GM18867 (cell line): Measurements from ENCODE around the gene DMXL1.
"Not testable (repeated sequence)": the region's sequence is repeated elsewhere in the genome, so short reads cannot be mapped to it uniquely, and the experiment has no call there.

ENCODE experiments used
- ATAC-seq: cut with Tn5 transposase; IDR thresholded peaks from one replicate; pipeline ENCODE4 v1.9.1; 2021; ENCODE audit warnings: mild to moderate bottlenecking, moderate library complexity; ENCODE audit not compliant: unreplicated experiment

Gene DMXL1

DNA sequence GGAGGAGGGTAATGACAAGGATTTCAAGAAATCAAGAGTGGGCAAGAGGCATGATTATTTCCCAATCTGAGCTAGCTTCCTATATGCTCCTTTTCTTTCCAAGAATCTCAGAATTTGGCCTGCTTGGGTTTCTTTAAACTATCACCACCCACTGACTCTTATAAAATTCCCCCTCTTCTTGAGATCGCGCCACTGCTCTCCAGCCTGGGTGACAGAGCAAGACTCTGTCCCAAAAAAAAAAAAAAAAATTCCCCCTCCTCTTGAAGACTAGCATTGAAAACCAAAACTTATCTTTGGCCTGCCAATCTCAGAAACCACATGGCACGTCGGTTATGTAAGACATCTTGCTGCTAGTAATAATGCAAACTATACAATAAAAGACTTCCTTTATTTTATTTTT lies 3.4 kb upstream of the DMXL1 start:
- ATAC-seq: no peak

GRCh38 chr5:119070578-119070827 lies 384 bp upstream of the DMXL1 start:
- peak; percentile 51 for ATAC-seq

DNA sequence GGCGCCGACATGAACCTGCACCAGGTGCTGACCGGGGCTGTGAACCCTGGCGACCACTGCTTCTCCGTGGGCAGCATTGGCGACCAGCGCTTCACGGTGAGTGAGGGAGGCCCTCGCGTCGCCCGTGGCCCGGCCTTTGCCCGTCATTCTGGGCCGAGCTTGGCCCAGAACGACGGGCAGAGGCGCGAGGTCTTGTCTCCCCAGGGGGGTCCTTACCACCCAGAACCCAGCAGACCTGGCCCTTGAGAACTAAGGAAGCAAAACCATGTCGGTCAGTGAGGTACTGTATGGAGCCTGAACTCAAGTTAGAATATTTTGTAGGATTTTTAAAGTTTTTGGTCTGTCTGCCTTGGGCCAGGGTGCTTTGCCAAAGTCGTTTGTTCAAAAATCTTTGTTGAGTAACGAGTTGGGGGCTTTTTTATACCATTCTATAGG lies 691 bp downstream of the DMXL1 start:
- peak; percentile 12 for ATAC-seq

- no peak for ATAC-seq
These were observed 1.6 kb downstream of the DMXL1 start for GRCh38 chr5:119072496-119072895.

DNA sequence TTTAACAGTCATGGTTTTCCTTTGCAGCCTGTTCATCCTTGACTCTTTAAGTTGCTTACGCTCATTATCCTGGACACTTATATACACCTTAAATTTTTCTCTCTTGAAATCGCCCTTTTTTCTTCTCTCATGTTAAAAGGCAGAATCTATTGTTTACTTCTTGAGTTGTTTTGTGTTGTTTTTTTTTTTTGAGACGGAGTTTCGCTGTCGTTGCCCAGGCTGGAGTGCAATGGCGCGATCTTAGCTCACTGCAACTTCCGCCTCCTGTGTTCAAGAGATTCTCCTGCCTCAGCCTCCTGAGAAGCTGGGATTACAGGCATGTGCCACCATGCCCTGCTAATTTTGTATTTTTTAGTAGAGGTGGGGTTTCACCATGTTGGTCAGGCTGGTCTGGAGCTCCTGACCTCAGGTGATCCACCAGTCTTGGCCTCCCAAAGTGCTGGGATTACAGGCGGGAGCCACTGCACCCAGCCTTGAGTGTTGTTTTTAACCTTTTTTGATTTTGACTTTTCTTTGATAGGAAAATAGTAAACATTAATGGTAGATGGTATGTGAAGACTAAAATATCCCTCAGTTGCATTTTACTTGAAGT lies 3.0 kb downstream of the DMXL1 start:
- ATAC-seq: not testable (repeated sequence)

DNA sequence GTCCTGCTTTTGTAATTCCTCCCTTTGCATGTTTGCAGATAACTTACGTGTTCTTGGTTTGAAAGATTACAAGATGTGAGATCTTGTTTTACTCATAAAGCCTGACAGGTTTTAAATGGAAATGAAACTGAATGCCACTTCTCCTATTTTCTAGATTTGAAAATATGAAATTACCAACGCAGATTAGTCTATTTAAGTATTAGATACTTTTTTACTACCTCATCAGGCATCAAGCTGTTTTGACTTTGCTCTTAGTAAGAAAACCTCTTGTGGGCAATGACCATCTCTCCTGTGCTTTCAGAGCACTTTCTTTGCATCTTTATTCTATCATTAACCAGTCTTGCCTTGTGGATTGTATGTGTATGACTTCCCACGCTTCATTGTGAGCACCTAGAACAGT lies 3.5 kb downstream of the DMXL1 start:
- peak; percentile 27 for ATAC-seq

DNA sequence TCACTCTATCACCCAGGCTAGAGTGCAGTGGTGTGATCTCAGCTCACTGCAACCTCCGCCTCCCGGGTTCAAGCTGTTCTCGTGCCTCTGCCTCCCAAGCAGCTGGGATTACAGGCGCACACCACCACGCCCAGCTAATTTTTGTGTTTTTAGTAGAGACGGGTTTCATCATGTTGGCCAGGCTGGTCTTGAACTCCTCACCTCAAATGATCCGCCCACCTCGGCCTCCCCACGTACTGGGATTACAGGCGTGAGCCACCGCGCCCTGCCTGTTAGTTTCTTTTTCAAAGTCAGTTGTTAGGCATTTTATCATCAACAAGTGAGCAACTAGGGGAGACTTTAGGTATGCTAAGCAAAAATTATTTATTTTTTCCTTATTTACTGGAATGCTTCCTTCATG lies 4.4 kb downstream of the DMXL1 start:
- ATAC-seq: not testable (repeated sequence)

DNA sequence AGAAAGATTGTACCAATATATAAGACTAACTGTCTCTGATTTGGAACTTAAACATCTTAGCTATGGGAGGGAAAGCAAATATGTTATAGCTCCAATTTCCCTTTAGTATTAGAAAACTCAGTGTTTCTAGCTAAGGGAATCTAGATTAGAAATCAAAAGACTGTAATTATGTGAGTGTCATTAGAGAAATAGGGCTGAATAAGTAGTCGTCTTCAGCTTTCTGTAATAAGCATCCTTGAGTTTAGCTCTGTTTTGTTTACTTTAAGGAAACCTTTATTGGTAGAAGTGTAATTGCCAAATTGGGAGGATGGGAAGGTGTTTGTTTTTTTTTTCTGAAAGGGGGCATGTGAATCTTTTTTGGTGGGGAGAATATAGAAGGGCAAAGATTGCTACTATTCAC lies 5.2 kb downstream of the DMXL1 start:
- ATAC-seq: no peak

- no peak for ATAC-seq
These were observed 6.6 kb downstream of the DMXL1 start for GRCh38 chr5:119077444-119077843.

DNA sequence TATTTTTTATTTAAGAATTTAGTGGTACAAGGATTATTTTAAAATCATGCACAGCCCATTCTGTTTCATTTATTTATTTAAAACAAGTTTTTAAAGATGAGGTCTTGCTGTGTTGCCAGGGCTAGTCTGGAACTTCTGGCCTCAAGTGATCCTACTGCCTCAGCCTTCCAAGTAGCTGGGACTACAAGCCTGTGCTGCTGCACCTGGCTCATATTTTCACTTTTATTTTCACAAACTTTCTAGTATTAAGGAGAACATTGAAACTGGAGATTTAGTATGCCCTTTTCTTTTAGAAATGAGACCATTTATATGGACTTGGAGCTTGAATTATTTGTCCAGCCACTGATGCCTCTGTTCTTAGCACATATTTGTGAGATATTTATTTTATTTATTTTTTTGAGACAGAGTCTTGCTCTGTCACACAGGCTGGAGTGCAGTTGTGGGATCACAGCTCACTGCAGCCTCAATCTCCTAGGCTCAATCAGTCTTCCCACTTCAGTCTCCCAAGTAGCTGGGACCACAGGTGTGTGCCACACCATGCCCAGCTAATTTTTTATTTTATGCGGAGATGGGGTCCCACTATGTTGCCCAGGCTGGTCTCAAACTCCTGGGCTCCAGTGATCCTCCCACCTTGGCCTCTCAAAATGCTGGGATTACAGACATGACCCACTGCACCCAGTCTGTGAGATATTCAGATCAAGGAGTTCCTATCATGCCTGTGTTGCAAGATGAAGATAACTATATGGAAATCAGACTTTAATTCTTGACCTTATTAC lies 7.4 kb downstream of the DMXL1 start:
- ATAC-seq: no peak

GRCh38 chr5:119078861-119079260 lies 8.0 kb downstream of the DMXL1 start:
- no peak for ATAC-seq

- ATAC-seq: peak; percentile 57
These were observed 8.5 kb downstream of the DMXL1 start for GRCh38 chr5:119079318-119079921.

- no peak for ATAC-seq
These were observed 10.0 kb downstream of the DMXL1 start for GRCh38 chr5:119080936-119081335.

GRCh38 chr5:119082691-119083090 lies 11.8 kb downstream of the DMXL1 start:
- ATAC-seq: no peak

- ATAC-seq: peak; percentile 64
These were observed 12.8 kb downstream of the DMXL1 start for GRCh38 chr5:119083679-119084078.

- no peak for ATAC-seq
These were observed 17.6 kb downstream of the DMXL1 start for GRCh38 chr5:119088438-119088837.

GRCh38 chr5:119095611-119096010 lies 24.7 kb downstream of the DMXL1 start:
- ATAC-seq: no peak

DNA sequence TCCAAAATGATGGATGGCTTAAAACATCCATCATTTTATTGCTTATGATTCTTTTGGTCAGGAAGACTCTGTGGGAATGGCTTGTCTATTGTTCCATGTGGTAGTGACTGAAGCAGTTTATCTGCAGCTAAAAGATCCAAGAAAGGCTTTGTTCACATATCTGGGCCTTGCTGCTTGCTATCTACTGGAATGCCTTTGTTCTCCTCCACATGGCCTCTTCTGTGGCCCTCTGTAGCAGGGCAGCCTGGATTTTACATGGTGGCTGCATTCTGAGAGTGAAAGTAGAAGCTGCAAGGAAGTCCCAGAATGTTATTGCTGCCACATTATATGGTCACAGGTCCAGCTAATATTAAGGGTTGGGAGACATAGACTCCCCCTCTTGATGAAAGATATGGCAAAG lies 35.1 kb downstream of the DMXL1 start:
- no peak for ATAC-seq

GRCh38 chr5:119112151-119112550 lies 41.3 kb downstream of the DMXL1 start:
- no peak for ATAC-seq

DNA sequence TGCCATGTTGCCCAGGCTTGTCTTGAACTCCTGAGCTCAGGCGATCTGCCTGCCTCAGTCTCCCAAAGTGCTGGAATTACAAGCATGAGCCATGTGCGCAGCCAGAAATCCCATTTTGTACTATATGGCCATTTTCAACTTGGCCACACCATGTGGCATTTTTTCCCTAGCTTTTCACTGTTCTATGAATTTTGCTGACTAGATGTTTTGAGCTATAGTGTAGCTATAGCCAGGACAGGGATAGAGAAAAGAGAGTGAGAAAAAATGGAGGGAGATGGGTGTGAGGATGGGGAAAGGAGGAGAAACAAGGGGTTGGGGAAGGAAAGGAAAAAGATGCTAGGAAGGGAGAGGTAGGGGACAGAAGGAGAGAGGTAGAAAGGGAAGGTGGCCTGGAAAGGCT lies 46.4 kb downstream of the DMXL1 start:
- no peak for ATAC-seq

- ATAC-seq: no peak
These were observed 47.1 kb downstream of the DMXL1 start for GRCh38 chr5:119118000-119118399.

- ATAC-seq: no peak
These were observed 50.0 kb downstream of the DMXL1 start for GRCh38 chr5:119120893-119121292.
